SU-DHL-6 (cell line): ENCODE results near the gene PCDHB15.

Experiments
- CTCF ChIP-seq: fragments of 200-600 bp; sonication (generic); IDR thresholded peaks from one replicate; pipeline ENCODE4 v1.5.1; 2017; ENCODE audit warnings: antibody characterized with exemption, mild to moderate bottlenecking, low read length, moderate library complexity; ENCODE audit not compliant: insufficient read depth, poor library complexity, severe bottlenecking
- EZH2phosphoT487 ChIP-seq: fragments of 200-600 bp; sonication (generic), shearing (Covaris generic); conservative IDR thresholded peaks from 2 replicates; pipeline ENCODE4 v1.6.1; 2018; ENCODE audit warnings: mild to moderate bottlenecking, antibody characterized with exemption, low read length, moderate library complexity, mixed read lengths

GRCh38 chr5:141245250-141245717 lies at the start of gene PCDHB15:
- TF ChIP-seq CTCF, result no peak
- TF ChIP-seq EZH2phosphoT487, result no peak
